NOMO-1 treated with DMSO at 0.1 percent for 48 hours (cell line): ENCODE data around the gene RBM20.

Experiments used
- DNase-seq: peaks from one replicate; lab custom pipeline; 2025; ENCODE audit not compliant: unreplicated experiment; lab: John Stamatoyannopoulos, UW

The RBM20 gene

GRCh38 chr10:110804376-110804775 lies 160.2 kb downstream of the RBM20 start:
- DNase-seq: no peak

GRCh38 chr10:110805292-110805691 lies 161.2 kb downstream of the RBM20 start:
- DNase-seq: no peak

GRCh38 chr10:110806335-110806734 lies 162.2 kb downstream of the RBM20 start:
- DNase-seq: no peak

GRCh38 chr10:110808123-110808522 lies 164.0 kb downstream of the RBM20 start:
- DNase-seq: no peak

- no peak for DNase-seq
Measured at GRCh38 chr10:110808615-110809014, 164.5 kb downstream of the RBM20 start.

GRCh38 chr10:110810625-110811024 lies 166.5 kb downstream of the RBM20 start:
- DNase-seq: no peak

GRCh38 chr10:110811791-110812581 lies 167.8 kb downstream of the RBM20 start:
- DNase-seq: no peak

- no peak for DNase-seq
Measured at GRCh38 chr10:110812583-110812982, 168.4 kb downstream of the RBM20 start.

- no peak for DNase-seq
Measured at GRCh38 chr10:110813743-110814472, 169.8 kb downstream of the RBM20 start.

- no peak for DNase-seq
Measured at GRCh38 chr10:110815354-110816004, 171.3 kb downstream of the RBM20 start.

- no peak for DNase-seq
Measured at GRCh38 chr10:110817614-110818013, 173.5 kb downstream of the RBM20 start.

- no peak for DNase-seq
Measured at GRCh38 chr10:110818311-110819256, 174.4 kb downstream of the RBM20 start.

GRCh38 chr10:110820321-110820814 lies 176.2 kb downstream of the RBM20 start:
- DNase-seq: no peak

- no peak for DNase-seq
Measured at GRCh38 chr10:110821508-110821907, 177.4 kb downstream of the RBM20 start.

GRCh38 chr10:110822035-110822711 lies 178.0 kb downstream of the RBM20 start:
- DNase-seq: no peak

GRCh38 chr10:110822712-110823311 lies 178.7 kb downstream of the RBM20 start:
- DNase-seq: no peak

- no peak for DNase-seq
Measured at GRCh38 chr10:110824152-110824441, 180.0 kb downstream of the RBM20 start.

GRCh38 chr10:110824660-110825059 lies 180.5 kb downstream of the RBM20 start:
- DNase-seq: no peak

- no peak for DNase-seq
Measured at GRCh38 chr10:110825508-110825907, 181.4 kb downstream of the RBM20 start.

GRCh38 chr10:110827410-110827809 lies 183.3 kb downstream of the RBM20 start:
- DNase-seq: no peak
